LNCaP clone FGC (cell line): ENCODE results near the gene KANSL1.

Source experiments
- DNase-seq: peaks from one replicate; pipeline ENCODE4 v3.0.0-alpha.2; 2011; ENCODE audit warnings: low read depth
- H3K4me3 ChIP-seq: 2 replicates; pipeline ENCODE4 v1.5.1; 2011; ENCODE audit warnings: mild to moderate bottlenecking, low read depth, low read length, control low read depth
- TF ChIP-seq, protein P1 (sequence below): IDR thresholded peaks from 2 replicates; pipeline ENCODE4 v1.5.1; 2012; ENCODE audit warnings: mild to moderate bottlenecking; ENCODE audit not compliant: control insufficient read depth, insufficient read depth; ENCODE audit errors: extremely low read depth

The KANSL1 gene

GRCh38 chr17:46170639-46171429, 22.4 kb downstream of the KANSL1 start:
- H3K4me3 ChIP-seq: no peak overlapping the region
- DNase-seq: no peak
- TF ChIP-seq, protein P1, sequence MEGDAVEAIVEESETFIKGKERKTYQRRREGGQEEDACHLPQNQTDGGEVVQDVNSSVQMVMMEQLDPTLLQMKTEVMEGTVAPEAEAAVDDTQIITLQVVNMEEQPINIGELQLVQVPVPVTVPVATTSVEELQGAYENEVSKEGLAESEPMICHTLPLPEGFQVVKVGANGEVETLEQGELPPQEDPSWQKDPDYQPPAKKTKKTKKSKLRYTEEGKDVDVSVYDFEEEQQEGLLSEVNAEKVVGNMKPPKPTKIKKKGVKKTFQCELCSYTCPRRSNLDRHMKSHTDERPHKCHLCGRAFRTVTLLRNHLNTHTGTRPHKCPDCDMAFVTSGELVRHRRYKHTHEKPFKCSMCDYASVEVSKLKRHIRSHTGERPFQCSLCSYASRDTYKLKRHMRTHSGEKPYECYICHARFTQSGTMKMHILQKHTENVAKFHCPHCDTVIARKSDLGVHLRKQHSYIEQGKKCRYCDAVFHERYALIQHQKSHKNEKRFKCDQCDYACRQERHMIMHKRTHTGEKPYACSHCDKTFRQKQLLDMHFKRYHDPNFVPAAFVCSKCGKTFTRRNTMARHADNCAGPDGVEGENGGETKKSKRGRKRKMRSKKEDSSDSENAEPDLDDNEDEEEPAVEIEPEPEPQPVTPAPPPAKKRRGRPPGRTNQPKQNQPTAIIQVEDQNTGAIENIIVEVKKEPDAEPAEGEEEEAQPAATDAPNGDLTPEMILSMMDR: no peak

DNA sequence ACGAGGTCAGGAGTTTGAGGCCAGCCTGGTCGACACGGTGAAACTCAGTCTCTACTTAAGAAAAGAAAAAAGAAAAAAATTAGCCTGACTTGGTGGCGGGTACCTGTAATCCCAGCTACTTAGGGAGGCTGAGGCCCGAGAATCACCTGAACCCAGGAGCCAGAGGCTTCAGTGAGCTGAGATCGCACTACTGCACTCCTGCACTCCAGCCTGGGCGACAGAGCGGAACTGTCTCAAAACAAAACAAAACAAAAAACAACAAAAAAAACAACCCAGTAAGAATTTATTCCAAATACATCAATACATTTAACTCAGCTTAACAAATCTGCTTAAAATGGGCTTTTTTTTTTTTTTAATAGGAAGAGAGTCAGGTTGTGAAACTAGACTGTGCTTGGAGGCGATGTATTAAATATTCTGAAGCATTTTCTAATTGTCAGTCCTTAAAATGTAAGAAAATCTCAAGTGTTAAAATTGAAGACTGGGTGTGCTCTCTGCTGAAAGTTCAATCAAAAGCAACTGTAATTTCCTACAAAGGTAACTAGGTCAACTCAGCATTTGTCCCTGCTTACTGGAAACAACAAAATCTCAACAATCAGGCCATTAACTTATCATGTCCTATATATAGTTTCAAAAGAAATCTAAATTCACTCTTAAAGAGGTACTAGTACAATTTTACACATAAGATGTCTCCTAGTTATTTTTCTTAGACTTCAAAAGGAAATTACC, 23.2 kb downstream of the KANSL1 start:
- DNase-seq: no peak
- TF ChIP-seq, protein P1: no peak
- H3K4me3 ChIP-seq: no peak overlapping the region

GRCh38 chr17:46167826-46168569, 25.2 kb downstream of the KANSL1 start:
- peak overlapping the region; percentile 24 for H3K4me3 ChIP-seq
- TF ChIP-seq, protein P1: no peak
- peak; percentile 81 for DNase-seq

GRCh38 chr17:46167267-46167666, 26.0 kb downstream of the KANSL1 start:
- H3K4me3 ChIP-seq: no peak overlapping the region; the same call in 1 of the 2 replicates
- TF ChIP-seq, protein P1: no peak
- no peak for DNase-seq

DNA sequence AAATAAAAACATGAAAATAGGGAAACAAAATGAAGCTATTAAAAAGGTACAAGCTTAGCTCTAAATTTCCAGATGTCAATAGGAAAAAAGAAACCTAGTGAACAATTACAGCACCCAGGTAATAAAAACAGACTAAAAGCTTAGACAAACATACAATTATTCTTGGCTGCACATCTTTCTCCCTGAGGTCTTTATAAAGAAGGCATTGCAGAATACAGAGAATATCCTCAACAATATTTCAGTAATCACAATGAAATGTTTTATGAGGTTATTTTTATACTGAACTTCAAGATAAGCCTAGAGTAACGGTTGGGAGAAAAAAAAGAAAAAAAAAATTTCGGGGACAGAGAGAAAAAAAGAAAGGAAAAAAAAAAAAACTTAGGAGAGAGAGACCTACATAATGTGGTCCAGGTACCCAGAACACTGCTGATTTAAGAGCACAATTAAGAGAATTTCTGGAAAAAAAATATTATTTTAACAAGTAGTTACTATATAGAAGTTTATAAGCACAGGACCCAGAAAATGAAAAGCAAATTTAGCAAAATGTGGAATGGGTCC, 26.5 kb downstream of the KANSL1 start:
- DNase-seq: peak; percentile 61
- peak overlapping the region; percentile 9; the same call in 1 of the 2 replicates for H3K4me3 ChIP-seq
- TF ChIP-seq, protein P1: no peak

- no peak overlapping the region for H3K4me3 ChIP-seq
- TF ChIP-seq, protein P1: no peak
- no peak for DNase-seq
Observed at GRCh38 chr17:46163929-46164594, 29.2 kb downstream of the KANSL1 start.
